GM08714 (cell line): ENCODE data around the gene VSIG4.

Source experiments
- H3K4me3 ChIP-seq: fragments of 200-500 bp; sonication (Bioruptor generic); 2 replicates; pipeline ENCODE4 v1.5.1; 2014; ENCODE audit warnings: mild to moderate bottlenecking, low read length, inconsistent platforms
- ZNF274 ChIP-seq: IDR thresholded peaks from 2 replicates; pipeline ENCODE4 v1.6.1; 2012; ENCODE audit warnings: mild to moderate bottlenecking, low read depth, low read length

The VSIG4 gene

GRCh38 chrX:66020631-66021334 is 19.1 kb downstream of the VSIG4 start:
- TF ChIP-seq ZNF274, result no peak
- H3K4me3 ChIP-seq, result no peak overlapping the region

- H3K4me3 ChIP-seq, result no peak overlapping the region
Observed at GRCh38 chrX:66019974-66020373, 19.9 kb downstream of the VSIG4 start.

DNA sequence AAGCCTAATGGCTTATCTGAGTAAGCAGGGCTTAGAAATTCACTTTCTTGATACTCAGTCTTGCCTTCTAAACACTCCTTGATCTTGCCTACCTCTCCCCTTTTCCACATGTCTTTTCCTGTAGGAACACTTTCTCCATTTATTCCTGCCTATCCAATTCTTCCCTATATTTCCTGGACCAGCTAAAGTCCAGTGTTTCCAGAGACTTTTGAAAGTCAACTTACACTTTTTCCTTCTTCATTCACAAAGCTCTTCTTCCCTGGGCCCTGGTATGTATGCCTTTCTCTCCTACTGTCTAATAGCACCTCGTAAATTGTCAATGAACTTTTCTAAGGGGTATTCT is 20.6 kb downstream of the VSIG4 start:
- no peak overlapping the region for H3K4me3 ChIP-seq
- no peak for TF ChIP-seq ZNF274

More at GRCh38 chrX:66019974-66020373, 19.9 kb downstream of the VSIG4 start:
- TF ChIP-seq ZNF274, result no peak

GRCh38 chrX:66018585-66019309 is 21.1 kb downstream of the VSIG4 start:
- no peak overlapping the region for H3K4me3 ChIP-seq
- no peak for TF ChIP-seq ZNF274

- TF ChIP-seq ZNF274, result no peak
- H3K4me3 ChIP-seq, result peak overlapping the region; percentile 46; the same call in 1 of the 2 replicates
Observed at GRCh38 chrX:66017659-66018170, 22.2 kb downstream of the VSIG4 start.

DNA sequence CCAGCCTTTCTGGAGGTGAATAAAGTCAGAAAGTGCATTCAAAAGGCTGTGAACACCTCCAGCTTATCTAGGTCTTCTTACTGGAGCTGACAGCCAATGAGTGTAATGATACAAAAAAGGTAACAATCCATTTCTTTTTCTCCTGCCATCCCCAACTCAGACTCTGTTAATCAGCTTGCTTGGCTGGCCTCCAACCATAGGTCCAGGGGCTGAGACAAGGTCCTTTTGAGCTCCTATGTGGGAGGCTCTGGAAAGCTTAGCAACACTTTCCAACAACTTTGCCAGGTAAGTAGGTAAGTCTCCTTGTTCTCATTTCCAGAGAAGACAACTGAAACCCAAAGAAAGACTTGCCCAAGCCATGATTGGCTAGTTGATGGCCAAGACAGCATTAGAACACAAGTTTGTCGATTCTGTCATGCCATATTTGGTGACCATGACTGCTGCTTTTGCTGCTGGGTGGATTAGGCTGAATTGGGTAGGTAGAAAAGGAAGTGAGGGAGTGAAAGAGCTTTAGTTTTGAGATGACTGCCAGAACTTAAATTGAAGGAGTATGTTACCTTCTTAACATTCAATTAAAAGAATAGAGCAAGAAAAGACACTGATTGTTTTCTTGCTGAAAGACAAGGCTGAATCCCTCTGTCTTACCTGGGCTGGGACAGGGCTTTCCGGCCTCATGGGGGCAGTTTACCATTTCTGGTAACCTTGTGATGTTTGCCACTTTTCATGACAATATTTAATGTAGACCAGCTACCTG is 22.8 kb downstream of the VSIG4 start:
- H3K4me3 ChIP-seq, result peak overlapping the region; percentile 50; the same call in 1 of the 2 replicates

DNA sequence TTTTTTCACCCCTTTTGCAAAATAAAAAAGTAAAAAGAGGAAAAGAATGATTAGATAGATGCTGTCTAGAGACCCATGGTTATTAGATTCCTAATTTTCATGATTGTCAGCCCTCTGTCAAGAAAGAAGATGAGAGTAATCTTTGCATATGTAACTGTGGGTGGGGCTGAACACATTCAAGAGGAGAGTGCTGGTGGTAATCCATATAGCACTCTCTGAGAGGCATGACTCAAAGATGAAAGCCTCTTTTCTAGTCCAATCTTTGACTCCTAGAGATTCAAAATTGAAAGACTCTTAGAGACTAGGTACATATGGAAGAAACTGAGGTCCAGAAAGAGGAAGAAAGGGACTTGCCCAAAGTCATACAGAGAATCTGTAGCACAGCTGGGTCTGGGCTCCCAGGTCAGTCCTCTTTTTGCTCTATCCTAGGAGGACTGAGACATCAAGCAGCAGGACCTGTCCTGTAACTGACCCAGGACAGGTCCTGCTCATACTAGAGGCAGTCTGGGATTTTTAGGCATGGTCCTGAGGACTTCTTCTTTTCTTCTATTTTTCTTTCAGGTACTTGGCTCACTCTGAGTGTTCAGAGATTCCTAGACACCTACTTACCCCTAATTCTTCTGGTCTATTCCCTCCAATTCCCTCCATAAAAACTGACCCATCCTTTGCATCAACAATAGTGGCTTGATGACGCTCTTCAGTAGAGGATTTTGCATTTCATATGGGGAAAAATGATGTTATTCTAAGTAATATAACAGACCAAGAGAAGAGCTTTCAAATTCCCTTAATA is 23.8 kb downstream of the VSIG4 start:
- H3K4me3 ChIP-seq, result peak overlapping the region; percentile 44; the same call in 1 of the 2 replicates
- TF ChIP-seq ZNF274, result no peak

More for the DNA sequence above, 22.8 kb downstream of the VSIG4 start:
- no peak for TF ChIP-seq ZNF274

DNA sequence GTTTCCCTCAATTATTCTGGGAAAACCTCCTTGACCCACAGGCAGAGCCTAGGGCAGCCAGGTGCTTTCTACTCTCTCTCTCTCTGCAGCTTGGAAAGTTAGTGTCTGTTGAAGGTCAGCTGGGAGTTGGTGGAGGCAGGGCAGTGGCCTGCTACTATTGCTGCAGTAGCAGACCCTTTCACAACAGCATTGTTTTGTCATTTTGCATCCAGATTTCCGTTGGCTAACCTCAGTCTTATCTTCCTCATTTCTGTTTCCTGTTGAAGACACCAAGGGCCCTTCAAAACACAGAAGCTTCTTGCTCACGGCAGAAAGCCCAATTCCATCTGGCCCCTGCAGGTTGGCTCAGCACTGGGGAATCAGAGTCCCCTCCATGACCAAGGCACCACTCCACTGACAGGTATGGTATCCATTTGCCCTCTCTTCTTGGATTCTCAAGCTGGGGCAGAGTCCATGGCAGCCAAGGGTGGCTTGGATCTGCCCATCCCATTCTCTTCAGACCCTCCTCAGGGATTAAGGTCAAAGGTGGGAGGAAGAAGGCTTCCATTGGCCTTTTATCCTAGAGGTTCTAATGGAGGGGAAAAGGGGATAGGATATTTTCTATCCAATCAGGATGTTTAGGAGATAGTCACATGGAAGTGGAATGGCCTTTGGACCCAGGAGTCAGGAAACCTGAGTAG is 24.6 kb downstream of the VSIG4 start:
- peak overlapping the region; percentile 32; the same call in 1 of the 2 replicates for H3K4me3 ChIP-seq
- no peak for TF ChIP-seq ZNF274

DNA sequence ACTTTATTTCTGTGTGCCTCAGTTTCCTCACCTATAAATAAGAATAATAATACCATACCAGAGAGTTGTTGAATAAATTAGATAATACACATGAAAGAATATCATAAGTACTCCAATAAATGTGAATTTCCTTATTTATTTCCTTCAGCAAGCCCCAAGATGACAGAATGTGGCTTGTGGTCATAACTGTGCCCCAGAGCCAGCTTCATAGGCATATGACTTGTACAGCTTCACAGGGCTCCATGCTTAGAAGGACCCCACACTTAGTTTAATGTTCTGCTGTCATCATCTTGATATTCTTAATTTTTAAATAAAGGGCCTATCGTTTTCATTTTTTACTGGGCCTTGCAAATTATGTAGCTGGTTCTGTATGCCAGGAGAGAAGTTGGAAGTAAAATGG is 25.3 kb downstream of the VSIG4 start:
- H3K4me3 ChIP-seq, result no peak overlapping the region
- no peak for TF ChIP-seq ZNF274

- peak overlapping the region; percentile 18; the same call in 1 of the 2 replicates for H3K4me3 ChIP-seq
- no peak for TF ChIP-seq ZNF274
Observed at GRCh38 chrX:66014084-66014483, 25.8 kb downstream of the VSIG4 start.

- peak overlapping the region; percentile 42; the same call in 1 of the 2 replicates for H3K4me3 ChIP-seq
- no peak for TF ChIP-seq ZNF274
Observed at GRCh38 chrX:66013194-66013816, 26.6 kb downstream of the VSIG4 start.

GRCh38 chrX:66012094-66012534 is 27.8 kb downstream of the VSIG4 start:
- TF ChIP-seq ZNF274, result no peak

GRCh38 chrX:66009231-66009845 is 30.5 kb downstream of the VSIG4 start:
- no peak overlapping the region for H3K4me3 ChIP-seq
- TF ChIP-seq ZNF274, result no peak

More at GRCh38 chrX:66012094-66012534, 27.8 kb downstream of the VSIG4 start:
- no peak overlapping the region; the same call in 1 of the 2 replicates for H3K4me3 ChIP-seq
